Brain pericyte (primary cell): ENCODE data around the gene PTGER1.

Source experiments
- DNase-seq: peaks from one replicate; pipeline ENCODE4 v3.0.0-alpha.2; 2012; ENCODE audit warnings: low read depth, low spot score

PTGER1 gene

DNA sequence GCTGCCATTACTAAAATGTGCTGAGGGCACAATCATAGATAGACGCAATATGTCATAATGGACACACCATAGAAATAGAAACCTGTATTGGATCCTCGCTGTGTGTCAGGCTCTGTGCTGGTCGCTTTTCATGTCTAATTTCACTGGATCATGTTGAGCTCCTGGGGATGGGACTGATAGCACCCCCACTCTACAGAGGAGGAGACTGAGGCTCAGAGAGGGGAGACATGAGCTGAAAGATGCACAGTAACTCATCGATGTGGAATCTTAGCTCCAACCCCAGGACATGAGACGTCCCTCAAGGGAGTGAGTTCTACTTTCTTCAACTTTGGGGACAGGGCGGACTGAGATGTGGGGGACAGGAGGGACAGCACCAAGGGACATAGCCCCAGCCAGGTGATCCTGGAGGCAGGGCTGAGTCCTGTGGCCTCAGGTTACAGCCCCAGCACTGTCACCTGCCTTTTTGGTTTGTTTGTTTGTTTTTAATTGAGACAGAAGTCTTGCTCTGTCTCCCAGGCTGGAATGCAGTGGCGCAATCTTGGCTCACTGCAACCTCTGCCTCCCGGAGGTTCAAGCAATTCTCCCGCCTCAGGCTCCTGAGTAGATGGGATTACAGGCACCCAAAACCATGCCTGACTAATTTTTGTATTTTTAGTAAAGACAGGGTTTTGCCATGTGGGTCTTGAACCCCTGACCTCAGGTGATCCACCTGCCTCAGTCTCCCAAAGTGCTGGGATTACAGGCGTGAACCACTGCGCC, 27.4 kb upstream of the PTGER1 start:
- no peak for DNase-seq

DNA sequence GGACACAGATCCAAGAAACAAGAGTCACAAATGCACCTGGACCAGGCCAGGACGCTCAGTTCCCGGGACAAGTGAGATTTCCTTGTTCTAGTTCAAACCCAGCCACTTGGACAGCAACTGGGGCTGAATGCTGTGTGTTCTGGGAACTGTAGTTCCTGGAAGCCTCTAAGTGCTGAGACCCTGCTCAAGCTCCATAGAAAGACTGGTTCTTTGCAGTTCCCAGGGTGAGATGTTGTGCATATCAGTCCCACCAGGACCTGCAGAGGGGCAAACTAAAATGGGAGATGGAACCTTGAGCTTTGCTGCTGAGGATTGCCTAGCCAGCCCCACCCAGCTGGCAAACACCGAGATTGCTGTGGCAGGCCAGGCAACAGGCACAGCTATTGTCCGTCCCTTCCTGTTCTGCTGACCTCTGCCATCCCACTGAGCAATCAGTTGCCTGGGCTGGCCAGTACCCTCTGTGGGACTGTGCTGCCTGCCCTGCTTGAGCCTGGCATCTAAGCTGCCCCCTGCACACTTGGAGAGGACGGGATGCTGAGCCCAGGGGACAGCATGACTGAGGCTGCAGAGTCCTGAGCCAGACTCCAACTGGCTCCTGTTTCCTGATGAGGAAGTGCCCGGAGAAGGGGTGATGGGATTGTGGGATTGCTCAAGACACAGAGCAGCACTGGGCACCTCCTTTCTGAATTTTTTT, 22.2 kb upstream of the PTGER1 start:
- DNase-seq = no peak

DNA sequence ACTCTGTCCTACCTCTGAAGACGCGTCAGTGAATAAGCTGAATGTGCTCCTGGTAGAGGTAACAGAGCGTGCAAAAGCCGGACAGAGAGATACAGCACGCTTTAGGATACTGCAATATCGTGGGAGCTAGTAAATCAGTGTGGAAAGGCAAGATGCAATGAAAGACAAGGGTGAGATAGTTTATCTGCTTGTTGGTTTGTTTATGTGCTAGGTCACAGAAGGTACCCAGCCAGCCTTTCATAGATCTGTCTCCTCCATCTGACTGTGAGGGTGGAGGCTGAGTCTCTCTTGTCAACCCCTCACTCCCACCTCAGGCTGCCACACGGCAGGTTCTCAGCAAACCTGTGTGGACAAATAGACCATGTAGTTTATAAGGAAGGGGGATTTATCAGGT, 21.7 kb upstream of the PTGER1 start:
- no peak for DNase-seq

DNA sequence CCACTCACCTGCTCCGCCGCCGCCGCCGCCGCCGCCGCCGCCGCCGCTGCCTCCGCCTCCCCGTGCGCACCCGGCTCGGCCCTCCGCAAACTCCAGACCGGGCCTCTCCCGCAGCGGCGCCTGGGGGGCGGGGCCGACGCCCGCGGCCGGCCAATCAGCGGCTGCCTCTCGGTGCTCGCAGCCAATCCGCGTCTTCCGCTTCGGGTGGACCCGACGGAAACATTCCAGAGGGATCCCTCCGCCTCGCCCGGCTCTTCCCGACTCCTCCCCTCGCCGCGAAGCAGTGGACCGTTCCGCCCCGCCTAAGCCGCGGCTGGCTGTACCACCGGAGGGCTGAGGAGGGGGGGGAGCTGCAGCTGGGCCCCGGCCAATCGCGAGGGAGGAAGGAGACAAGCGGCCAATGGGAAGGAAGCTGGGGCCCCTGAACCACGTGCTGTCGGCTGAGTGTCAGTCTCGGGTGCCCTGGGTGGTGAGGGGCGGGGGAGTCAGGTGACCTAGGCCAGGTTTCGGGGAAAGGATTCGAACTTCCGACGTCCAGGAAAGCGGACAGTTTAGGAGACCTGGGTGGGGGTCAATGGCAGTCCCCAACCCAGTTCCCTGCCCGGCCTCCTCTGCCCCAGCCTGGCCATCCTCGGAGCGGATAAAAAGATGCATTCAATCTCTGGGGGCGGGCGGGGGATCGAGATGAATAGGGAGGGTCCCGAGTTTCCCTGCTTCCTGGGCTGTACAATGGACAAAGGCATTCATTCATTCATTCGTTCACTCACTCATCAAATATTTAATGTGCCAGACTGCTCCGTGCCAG, 21.1 kb upstream of the PTGER1 start, which contains the start of gene GIPC1:
Gene GIPC1, minus strand, starts transcription at position 99 of the 805 bp plus-strand sequence. CDS start 13,151 bp downstream, outside the sequence.
- DNase-seq = peak; percentile 98

DNA sequence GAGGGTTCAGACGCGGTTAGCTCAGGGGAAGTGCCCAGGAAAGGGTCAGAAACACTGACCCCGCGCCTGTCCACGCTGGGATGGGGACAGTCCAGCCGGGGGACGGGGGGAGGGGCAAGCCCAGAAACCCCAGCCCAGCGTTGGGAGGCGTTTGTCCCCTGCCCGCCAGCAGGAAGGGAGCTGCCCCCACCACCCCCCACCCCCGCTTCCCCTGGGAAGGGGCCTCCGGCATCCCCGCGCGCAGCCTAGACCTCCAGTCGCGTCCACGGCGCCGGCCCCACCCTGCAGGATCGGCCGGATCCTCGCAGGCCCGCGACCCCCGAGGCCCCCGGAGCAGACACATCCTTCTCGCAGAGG, 20.5 kb upstream of the PTGER1 start:
- no peak for DNase-seq

DNA sequence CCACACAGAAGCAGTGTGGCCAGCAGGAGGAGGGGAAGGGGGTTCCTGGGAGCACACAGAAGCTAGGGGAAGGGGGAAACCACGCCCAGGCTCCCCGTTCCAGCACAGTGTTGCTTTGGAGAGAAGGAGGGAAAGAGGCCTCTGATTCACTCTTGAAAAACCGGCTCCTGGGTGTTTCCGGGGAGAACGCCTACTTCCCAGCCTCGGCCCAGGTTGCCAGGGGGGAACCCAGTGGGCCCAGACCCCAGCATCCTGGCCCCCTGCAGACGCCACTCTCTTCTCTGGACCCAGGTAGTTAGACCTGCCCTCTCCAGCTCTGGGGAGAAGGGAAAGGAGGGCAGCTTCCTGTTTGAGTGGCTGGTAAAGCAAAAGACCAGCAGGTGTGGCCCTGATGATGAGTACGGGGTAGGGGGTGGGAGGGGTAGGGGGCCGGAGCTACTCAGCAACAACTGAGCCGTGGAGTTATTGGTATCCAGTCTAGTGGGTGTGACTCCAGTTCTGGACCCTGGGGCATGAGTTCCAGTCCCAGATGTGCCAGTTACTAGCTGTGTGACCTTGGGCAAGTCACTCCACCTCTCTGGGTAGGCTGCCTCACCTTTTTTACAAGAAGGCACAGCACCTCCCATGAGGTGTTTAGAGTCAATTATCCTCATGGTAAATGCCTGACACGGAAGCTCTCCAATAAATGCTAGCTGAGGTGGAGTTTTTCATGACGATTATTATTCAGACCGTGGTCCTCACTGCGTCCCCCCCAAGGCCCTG, 19.9 kb upstream of the PTGER1 start:
- no peak for DNase-seq

DNA sequence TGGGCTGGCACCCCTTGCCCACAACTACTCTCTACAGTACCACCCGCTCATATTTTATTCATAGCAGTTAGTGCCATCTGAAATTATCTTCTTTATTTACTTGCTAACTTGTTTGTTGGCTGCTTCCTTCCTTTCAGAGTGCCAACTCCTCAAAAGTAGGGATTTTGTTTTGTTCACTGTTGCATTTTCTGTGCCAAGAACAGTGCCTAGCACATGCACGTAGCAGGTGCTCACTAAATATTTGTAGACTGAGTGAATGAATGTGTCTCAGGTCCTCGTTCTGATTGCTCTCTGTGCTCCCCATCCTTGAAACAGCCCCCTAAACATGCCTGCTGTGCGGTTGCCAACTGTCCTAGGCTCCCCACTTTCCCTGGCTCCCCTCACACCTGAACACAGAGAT, 19.3 kb upstream of the PTGER1 start:
- no peak for DNase-seq

DNA sequence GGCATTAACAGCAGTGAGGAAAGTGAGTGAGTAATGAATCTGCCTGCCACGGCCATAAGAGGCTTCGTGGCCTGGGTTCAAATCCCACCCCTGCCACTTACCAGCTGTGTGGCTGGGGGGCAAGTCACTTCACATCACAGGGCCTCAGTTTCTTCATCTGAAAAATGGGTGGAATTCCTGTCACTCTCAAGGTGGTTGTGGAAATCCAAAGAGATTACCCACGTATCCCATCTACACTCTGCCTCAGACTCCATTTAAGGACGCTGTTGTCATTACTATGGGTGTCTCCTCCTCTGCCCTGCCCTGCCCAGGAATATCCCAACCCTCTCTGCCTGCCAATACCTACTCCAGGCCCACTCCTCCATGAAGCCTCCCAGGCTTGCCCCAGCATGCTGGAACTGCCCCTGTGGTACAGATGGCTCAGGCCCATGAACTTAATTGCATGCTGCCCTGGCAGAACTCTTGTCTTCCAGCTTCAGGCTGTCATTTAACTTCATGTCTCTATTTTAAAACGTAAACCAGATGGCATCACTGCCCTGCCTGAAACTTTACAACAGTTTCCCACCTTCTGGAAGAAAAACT, 17.7 kb upstream of the PTGER1 start:
- no peak for DNase-seq

DNA sequence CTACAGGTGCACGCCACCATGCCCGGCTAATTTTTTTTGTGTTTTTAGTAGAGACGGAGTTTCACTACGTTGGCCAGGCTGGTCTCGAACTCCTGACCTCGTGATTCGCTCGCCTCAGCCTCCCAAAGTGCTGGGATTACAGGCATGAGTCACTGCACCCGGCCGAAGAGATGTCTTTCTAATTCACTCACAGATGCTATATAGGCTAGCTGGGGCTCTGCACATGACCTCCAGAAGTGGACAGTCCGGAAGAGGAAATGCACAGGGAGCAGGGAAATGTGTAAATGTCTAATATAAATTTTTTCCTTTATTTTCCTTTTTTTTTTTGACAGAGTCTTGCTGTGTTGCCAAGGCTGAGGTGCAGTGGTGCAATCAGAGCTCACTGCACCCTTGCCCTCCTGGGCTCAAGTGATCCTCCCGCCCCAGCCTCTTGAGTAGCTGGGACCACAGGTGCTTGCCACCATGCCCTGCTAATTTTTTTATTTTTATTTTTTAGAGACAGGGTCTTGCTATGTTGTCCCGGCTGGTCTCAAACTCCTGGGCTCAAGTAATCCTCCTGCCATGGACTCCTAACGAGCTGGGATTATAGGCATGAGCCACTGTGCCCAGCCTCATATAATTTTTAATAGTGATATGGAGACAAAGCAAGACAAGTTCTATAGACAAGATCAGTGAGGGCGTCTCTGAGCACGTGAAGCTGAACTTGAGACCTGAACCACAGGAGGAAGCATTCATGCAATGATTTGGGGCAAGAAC, 12.4 kb upstream of the PTGER1 start:
- no peak for DNase-seq

DNA sequence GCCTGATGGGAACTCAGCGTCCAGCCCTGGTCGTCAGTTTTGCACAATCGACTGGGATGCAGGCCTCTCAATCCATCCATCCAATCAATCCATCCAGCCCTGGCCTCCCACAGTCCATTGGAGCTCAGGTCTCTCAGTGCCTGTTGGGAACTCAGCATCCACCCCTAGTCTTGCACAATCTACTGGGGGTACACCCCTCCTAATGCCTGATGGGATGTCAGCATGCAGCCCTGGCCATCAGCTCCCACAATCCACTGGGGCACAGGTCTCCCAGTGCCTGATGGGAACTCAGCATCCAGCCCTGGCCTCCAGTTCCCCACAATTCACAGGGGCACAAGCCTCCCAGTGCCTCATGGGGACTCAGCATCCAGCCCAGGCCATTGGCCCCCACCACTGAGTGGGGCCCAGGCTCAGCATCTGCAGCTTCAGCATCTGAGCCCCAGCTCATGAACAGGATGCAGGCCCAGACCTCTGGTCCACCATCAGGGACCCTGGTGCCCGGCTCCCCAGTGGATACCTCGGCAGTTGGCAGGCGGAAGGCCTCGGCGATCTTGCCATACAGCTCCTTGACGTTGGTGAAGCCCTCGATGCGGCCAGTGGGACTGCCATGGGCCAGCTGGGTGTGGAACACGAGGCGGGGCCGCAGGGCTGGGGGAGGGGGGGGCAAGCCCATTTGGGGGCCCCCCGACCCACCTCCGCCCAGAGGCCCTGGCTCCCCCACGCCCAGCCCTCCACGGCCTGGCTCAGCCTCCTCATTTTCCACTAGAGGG, 7.2 kb upstream of the PTGER1 start:
- DNase-seq = no peak

DNA sequence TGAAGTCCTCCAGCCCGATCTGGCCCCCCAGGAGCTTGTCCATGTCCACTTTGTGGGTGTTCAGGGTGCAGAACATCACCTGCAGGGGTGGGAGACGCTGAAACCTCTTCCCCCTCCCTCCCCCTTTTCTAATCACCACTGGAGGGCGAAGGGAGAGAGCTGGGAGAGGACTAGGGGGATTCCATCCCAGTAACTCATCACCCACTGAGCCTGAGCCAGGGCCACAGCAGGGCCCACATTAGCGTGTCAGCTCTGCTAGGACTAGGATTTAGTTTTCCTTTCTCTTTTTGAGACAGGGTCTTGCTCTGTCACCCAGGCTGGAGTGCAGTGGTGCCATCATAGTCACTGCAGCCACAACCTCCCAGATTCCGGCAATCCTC, 5.5 kb upstream of the PTGER1 start:
- DNase-seq = no peak

DNA sequence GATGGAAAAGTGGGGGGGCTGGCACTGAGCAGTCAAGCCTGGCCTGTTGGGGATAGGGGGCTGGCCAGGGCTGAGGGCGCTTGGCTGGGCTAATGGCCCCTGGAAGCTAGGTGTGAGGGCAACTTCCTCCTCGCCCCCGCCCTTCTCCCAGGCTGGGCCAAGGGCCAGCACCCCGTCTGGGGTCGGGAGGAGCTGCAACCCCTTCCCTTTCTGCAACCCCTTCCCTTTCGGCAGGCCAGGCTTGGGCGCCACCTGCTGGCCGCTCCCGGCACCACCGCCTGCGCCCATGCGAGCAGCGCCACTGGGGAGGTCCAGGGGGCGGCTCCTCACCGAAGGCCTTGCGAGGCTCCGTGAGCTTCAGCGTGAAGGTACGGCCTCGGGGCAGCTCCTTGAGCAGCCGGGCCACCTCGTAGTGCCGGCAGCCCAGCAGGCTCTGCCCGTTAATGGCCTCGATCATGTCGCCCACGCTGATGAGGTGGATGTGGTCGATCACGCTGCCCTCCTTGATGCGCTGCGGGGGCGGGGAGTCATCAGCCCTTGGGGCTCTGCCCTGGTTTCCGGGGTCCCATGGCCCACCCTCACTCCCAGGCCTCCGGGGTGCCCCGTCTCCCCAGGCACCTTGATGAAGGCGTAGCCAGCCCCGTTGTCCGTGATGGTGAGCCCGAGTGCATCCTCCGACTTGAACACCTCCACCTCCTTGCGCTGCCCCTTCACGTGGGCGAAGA, 5.0 kb upstream of the PTGER1 start:
- no peak for DNase-seq

DNA sequence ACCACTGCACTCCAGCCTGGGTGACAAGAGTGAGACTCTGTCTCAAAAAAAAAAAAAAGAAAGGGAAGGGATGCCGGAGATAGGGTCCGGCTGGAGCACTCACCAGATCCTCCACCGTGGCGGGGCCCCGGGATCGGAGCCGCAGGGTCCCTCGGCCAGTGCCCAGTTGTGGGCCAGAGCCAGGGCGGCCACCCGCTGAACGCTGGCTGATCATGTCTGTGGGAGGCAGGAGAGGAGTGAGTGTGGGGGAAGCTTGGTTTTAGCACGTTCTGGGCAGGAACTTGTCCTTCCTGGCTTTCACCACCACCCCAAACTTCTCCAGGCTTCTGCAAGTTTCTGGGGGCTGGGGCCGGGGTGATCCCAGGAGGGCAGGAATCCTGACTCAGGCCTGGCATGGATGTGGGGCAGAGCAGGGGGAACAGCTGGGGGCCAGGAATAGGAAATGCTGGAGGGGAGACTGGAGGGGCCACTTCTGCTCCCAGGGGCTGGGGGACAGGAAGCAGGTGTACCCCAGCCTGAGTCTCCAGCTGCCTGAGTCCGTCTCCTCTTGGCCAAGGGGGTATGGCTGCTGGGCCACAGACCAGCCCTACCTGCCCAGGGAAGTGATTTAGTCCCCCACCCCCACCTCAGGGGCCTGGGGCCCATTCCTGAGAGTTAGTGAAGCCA, 4.3 kb upstream of the PTGER1 start:
- DNase-seq = no peak

DNA sequence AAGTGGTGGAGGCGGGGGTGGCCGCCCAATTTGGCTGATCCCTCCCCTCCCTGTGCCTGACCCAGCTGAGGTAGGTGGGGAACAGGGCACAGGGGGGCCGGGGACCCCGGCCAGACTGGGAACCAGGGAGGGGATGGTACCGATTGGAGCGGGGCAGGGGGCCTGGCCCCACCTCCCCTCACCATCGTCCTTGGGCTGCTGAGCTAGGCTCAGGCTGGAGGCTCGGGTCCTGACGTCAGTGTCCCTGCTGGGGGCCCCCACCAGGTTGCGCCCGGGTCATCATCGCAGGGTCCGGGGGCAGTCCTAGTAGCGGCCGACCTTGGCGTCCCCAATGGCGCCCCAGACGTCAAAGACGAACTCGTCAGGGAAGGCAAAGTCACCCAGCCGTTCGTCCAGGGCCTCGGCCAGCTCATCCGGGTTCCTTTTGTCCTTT, 3.0 kb upstream of the PTGER1 start:
- no peak for DNase-seq

DNA sequence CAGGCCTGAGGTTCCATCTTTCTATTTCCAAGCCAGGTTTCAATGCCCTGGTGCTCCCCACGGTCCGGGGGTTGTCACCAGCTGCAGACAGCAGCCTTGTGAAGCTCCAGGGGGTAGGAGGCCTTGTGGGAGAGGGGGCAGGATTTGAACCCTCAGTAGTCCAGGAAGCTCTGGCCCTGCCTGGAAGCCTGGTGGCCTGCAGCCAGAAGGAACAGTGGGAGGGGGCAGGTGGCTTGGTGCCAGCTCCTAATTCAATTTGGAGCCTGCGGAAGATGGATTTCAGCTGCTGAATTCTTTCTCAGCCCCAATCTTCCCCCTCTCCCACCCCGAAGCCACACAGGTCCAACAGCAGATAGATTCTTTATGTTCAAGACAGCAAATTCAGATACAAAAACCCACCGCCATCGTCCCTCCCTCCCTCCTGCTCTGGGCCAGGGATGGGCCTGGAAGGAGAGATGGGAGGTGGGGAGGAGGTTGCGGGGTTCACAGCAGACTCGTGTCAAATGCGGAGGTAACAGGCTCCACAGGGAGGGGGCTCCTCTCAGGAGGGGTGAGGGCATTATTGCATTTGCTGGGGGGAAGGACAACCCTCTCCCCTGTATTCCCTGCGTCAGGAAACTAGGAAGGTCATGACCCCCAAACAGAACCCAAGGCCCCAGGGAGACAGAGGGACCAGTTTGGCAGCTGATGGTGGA, 2.4 kb upstream of the PTGER1 start:
- DNase-seq = no peak

DNA sequence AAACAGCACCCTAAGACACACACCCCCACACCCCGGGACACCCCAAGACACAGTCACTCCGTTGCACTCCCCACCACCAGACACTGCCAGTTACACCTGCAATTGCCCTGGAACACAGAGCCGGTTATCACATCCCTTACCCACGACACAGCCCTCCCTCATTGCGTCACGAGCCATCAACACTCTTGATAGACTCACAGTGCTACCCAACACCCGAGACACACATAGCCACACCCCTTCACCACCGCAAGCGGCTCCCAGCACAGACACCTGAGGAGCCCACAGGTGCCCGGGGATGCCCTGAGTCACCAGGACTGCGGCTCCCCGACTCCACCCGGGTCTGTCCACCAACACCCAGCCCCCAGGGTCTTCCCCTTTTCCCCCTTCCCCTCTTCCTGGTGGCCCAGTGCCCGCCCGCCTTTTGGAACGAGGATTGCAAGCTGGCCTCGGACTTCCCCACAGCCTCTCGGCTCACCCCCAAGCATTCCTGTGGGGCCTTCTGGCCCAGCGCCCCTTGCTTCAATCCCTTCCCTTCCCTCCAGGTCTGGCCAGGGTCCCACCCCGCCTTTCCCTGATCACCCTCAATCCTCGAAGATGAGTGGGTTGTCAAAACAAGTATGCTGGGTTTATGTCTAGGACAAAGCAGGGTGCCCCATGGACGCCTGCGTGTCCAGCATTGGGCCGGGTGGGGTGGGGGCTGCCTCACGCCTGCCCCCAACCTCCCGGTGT, 1.7 kb upstream of the PTGER1 start:
- no peak for DNase-seq

DNA sequence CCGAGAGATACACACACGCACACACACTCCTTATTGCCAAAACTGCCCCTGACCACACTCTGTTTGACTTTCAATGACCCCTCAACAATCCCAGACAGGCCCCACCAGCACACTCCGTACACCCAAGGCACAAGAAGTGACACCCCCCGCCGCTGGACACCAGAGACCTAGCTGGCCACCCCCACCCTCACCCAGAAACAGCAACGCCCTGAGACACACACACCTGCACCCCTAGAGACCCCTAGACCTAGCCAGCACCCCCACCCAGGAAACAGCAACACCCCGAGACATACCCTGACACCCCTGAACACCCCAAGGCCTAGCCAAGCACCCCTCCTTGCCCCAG, 1.1 kb upstream of the PTGER1 start:
- DNase-seq = no peak

DNA sequence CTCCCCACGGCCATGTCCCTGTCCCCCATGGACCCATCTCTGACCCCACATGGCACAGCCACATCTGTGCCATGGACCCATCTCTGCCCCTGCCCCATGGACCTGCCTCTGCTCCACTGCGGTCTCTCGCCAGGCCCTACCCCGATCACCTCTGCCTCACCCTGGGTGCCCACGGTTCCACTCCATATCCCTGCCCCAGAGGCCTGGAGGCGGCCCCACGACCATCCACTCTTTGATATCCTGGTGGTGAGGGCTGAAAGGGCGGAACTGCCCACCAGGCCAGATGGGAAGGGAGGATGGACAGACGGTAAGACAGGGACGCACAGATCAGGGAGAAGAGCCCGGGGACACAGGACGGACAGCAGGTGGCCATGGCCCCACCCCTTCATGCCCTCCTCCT, 327 bp downstream of the PTGER1 start:
- no peak for DNase-seq
